Measurements from ENCODE around the gene PLXNB2.

The PLXNB2 gene

DNA sequence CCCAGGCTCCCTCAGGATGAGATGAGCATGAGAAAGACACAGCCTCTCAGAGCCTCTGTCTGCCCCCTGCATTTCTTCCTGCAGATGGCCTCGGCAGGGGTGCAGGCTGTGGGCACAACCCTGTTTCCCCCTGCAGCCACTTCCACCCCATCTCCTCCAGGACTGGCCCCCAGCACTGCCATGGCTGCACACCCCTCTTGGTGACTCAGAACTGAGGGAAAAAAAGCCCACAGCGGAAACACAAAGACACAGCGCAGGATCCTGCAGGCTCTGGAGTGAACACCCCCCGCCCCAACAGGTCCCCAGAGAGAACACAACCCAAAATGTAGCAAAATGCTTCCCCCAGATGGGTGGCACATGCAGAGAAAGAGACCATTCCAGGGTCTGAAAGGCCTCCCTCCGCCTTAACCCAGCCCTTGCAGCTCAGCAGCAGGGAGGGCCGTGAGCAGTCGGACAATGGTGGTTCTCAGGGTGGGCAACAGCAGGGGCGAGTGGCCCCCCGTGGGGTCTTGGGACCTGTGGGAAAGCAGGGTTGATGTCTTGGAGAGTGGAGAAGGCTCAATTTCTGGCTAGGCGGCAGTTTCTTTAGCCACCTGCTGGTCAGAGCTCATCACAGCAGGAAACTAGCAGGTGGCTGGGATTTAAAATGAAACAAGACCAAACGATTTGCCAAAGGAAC is 70.6 kb downstream of the PLXNB2 start:
- Mint-ChIP-seq H3K4me3 (no peak overlapping the region), H3K27ac (no peak overlapping the region), H3K27me3 (no peaks in the 10 kb centered on the region), H3K36me3 (no peaks in the 10 kb centered on the region), H3K4me1 (peaks cover 43% of the 10 kb centered on the region), H3K9me3 (no peaks in the 10 kb centered on the region)

- Mint-ChIP-seq H3K27me3 (no peaks in the 10 kb centered on the region), H3K4me3 (no peak overlapping the region), H3K27ac (no peak overlapping the region), H3K9me3 (no peaks in the 10 kb centered on the region), H3K4me1 (peaks cover 30% of the 10 kb centered on the region), H3K36me3 (no peaks in the 10 kb centered on the region)
Measured at GRCh38 chr22:50233223-50233622, 74.2 kb downstream of the PLXNB2 start.

- no peaks in the 10 kb centered on the region for H3K27me3 Mint-ChIP-seq
- no peaks in the 10 kb centered on the region for H3K36me3 Mint-ChIP-seq
- H3K4me3 Mint-ChIP-seq, result no peak overlapping the region
- H3K9me3 Mint-ChIP-seq, result no peaks in the 10 kb centered on the region
- no peak overlapping the region for H3K27ac Mint-ChIP-seq
- peaks cover 24% of the 10 kb centered on the region for H3K4me1 Mint-ChIP-seq
Measured at GRCh38 chr22:50232481-50233151, 74.8 kb downstream of the PLXNB2 start.

GRCh38 chr22:50229370-50229769 is 78.1 kb downstream of the PLXNB2 start:
- Mint-ChIP-seq H3K27me3 (no peaks in the 10 kb centered on the region), H3K9me3 (no peaks in the 10 kb centered on the region), H3K4me1 (peaks cover 7% of the 10 kb centered on the region), H3K4me3 (no peak overlapping the region), H3K36me3 (peaks cover 2% of the 10 kb centered on the region), H3K27ac (no peak overlapping the region)

GRCh38 chr22:50228366-50228765 is 79.1 kb downstream of the PLXNB2 start:
- Mint-ChIP-seq H3K4me3 (no peak overlapping the region), H3K27ac (no peak overlapping the region), H3K36me3 (peaks cover 5% of the 10 kb centered on the region), H3K27me3 (no peaks in the 10 kb centered on the region), H3K4me1 (no peaks in the 10 kb centered on the region), H3K9me3 (no peaks in the 10 kb centered on the region)

DNA sequence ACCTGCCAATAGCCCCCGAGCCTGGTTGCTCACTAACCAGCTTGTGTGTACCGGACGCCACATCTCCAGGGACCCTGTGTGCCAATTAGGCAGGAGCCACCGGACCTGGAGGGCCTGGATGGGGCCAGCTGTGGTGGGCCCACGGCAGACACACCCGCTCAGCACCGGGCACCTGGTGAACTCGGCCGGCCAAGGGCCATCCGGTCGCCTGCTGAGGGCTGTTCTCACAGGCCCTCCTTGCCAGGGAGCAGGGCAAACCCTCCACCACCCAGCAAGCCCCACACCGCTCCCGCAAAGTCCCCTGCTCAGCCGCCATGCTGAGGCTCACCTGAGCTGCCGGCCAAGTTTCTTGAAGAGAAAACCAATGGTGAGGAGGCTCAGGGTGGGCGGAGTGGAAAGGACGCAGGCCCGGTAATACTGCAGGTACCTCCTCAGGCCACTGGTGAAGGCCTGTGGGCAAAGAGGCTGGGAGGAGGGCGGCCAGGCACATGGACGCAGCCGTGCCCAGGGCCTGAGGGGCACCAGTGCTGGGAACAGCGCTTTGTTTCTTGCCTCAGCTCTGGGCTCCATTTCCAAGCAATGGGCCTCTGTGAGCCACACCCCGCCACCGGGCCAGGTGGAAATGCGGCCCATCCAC is 79.7 kb downstream of the PLXNB2 start:
- Mint-ChIP-seq H3K4me3 (no peak overlapping the region), H3K27ac (no peak overlapping the region), H3K36me3 (peaks cover 5% of the 10 kb centered on the region), H3K4me1 (no peaks in the 10 kb centered on the region), H3K27me3 (no peaks in the 10 kb centered on the region), H3K9me3 (no peaks in the 10 kb centered on the region)

DNA sequence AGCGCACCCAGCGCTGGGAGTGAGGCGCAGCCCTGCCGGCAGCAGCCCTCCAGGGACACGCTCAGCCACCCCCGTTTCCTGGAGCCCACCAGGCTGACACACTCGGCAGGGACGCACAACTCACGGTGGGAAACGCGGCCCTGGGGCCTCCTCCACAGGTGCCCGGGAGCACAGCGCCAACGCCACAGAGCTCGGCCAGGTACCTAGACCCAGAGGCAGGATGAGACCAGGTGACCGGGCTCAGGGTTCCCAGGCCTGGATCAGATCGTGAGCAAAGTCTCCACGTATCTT is 80.6 kb downstream of the PLXNB2 start:
- H3K27me3 Mint-ChIP-seq, result no peaks in the 10 kb centered on the region
- no peak overlapping the region for H3K4me3 Mint-ChIP-seq
- no peaks in the 10 kb centered on the region for H3K4me1 Mint-ChIP-seq
- no peak overlapping the region for H3K27ac Mint-ChIP-seq
- H3K36me3 Mint-ChIP-seq, result peaks cover 5% of the 10 kb centered on the region
- H3K9me3 Mint-ChIP-seq, result no peaks in the 10 kb centered on the region

GRCh38 chr22:50226063-50226874 is 81.2 kb downstream of the PLXNB2 start:
- no peak overlapping the region for H3K27ac Mint-ChIP-seq
- no peak overlapping the region for H3K4me3 Mint-ChIP-seq
- H3K36me3 Mint-ChIP-seq, result peaks cover 5% of the 10 kb centered on the region
- no peaks in the 10 kb centered on the region for H3K27me3 Mint-ChIP-seq
- no peaks in the 10 kb centered on the region for H3K9me3 Mint-ChIP-seq
- no peaks in the 10 kb centered on the region for H3K4me1 Mint-ChIP-seq

- no peak overlapping the region for H3K4me3 Mint-ChIP-seq
Measured at GRCh38 chr22:50225200-50225969, 82.1 kb downstream of the PLXNB2 start.

More at GRCh38 chr22:50225200-50225969, 82.1 kb downstream of the PLXNB2 start:
- Mint-ChIP-seq H3K9me3 (no peaks in the 10 kb centered on the region), H3K36me3 (peaks cover 5% of the 10 kb centered on the region), H3K27me3 (no peaks in the 10 kb centered on the region), H3K27ac (no peak overlapping the region), H3K4me1 (no peaks in the 10 kb centered on the region)

Measured in activated naive CD4-positive, alpha-beta T cell treated with anti-CD3 and anti-CD28 coated beads, Interleukin-2, amount 50 U/mL, for 24 hours (primary cell).